Stimulated activated naive CD8-positive, alpha-beta T cell treated with anti-CD3 and anti-CD28 coated beads, Interleukin-15, Interleukin-2, amounts not matched to agents 100 U/mL and 50 U/mL, for 24 hours (primary cell): ENCODE measurements around the gene CYP2W1.
A peak's percentile ranks its signal among the peaks of the same experiment; 100 is the strongest.
"Not testable (repeated sequence)": the region's sequence is repeated elsewhere in the genome, so short reads cannot be mapped to it uniquely, and the experiment has no call there.

Experiments used
- ATAC-seq: fragments of 150-1000 bp; cut with Tn5 transposase; one replicate; pipeline ENCODE4 v1.10.0; 2021
- DNase-seq: peaks from one replicate; pipeline ENCODE4 v3.0.0; 2021

CYP2W1 gene

DNA sequence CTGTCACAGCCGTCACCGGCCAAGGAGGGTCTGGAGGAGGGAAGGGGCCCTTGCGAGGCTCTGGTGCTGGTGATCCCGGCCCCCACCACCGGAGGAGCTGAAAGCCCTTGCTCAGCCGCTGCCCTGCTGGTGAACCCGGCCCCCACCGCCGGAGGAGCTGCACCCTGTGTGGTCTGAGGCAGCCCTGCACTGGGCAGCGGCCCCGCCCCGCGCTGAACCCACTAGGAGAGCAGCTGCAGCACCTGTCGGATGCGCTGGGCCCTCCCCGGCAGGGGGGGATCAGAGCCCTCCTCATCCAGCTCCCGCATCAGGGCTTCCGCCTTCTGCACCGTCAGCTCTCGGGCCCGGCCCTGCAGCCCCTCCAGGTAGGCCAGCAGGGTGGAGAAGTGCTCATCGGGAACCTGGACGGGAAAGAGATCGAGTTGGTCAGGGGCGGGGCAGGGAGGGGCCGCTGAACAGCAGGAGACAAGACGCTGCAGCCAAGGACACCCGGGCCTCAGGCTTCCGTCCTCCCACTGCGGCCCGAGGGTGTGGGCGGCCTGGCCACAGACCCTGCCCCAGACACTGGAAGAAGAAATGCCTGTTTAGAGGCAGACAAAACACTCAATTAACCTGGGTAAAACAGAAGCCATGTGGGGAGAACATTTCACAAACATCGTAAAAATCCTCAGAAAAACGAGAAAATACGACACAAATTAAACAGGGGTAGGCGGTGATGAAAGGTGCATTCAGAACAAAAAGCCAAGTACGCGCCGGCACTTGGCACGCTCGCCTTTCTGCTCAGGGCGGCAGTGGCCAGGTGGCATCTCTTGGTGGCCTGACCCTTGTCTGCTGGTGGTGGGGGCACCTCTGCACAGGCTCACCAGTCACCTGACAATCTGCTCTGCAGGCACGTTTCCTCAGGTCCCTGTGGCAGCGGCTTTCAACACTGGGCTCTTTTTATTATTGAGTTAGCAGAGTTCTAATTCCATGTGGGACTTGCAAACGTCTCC is 14.7 kb downstream of the CYP2W1 start:
- ATAC-seq = no peak
- no peak for DNase-seq

- ATAC-seq (no peak), DNase-seq (no peak)
Measured at GRCh38 chr7:999149-999879, 16.3 kb downstream of the CYP2W1 start.

GRCh38 chr7:999941-1000935 is 17.3 kb downstream of the CYP2W1 start:
- DNase-seq (no peak), ATAC-seq (no peak)

- ATAC-seq = peak; percentile 14
- DNase-seq = not testable (repeated sequence)
Measured at GRCh38 chr7:1001069-1001770, 18.2 kb downstream of the CYP2W1 start.

DNA sequence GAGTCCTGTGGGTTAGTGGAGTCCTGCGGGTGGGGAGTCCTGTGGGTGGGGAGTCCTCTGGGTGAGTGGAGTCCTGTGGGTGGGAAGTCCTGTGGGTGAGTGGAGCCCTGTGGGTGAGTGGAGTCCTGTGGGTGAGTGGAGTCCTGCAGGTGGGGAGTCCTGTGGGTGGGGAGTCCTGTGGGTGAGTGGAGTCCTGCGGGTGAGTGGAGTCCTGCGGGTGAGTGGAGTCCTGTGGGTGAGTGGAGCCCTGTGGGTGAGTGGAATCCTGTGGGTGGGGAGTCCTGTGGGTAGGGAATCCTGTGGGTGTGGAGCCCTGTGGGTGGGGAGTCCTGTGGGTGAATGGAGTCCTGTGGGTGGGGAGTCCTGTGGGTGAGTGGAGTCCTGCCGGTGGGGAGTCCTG is 19.0 kb downstream of the CYP2W1 start:
- DNase-seq, ATAC-seq: not testable (repeated sequence)

GRCh38 chr7:1002445-1002844 is 19.5 kb downstream of the CYP2W1 start:
- not testable (repeated sequence) for ATAC-seq, DNase-seq

GRCh38 chr7:1004018-1004852 is 21.3 kb downstream of the CYP2W1 start:
- ATAC-seq (no peak), DNase-seq (no peak)

DNA sequence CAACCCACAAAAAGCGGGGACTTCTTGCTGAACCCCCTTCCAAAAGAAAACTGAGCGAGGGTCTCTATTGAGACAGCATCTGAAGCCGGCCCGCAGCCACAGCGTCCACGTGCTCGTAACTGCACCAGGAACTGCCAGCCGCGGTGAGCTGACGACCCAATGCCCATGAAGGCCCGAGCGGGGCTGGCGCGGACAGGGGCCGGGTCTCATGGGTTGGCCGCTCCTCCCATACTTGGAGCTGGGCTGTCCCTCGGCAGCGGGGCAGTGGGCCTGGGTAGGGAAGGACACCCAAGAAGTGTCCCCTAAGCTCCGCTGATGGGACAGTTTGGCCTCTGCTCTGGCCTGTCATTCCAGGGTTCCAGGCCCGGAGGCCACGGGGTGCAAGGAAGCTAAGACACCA is 22.3 kb downstream of the CYP2W1 start:
- no peak for DNase-seq

GRCh38 chr7:1007901-1008300 is 24.9 kb downstream of the CYP2W1 start:
- no peak for ATAC-seq
- DNase-seq = no peak

More for the DNA sequence above, 22.3 kb downstream of the CYP2W1 start:
- ATAC-seq = no peak

DNA sequence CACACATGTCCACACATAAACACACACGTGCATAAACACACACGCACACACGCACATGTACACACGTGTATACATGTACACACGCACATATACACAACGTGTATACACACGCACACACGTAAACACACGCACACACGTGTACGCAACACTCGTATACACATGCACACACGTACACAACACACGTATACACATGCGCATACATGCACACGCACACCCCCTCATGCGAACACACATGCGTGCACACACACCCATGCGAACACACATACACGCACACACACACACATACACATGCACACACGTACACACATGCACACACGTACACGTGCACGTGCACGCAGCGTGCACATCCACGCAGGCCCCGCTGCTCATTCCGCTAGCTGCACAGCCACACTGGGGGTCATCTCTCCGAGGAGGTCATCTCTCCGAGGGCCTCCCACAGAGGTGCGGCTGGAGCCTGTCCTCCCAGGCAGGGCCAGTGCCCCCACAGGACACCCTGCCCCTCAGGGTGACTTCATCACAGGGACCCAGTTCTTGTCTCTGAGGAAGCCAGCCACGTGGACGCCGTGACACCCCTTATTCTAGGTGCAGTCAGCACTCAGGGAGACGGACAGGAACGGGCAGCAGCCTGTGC is 25.9 kb downstream of the CYP2W1 start:
- ATAC-seq (no peak), DNase-seq (no peak)

- DNase-seq (no peak), ATAC-seq (no peak)
Measured at GRCh38 chr7:1009747-1010146, 26.8 kb downstream of the CYP2W1 start.

GRCh38 chr7:1010226-1010625 is 27.2 kb downstream of the CYP2W1 start:
- DNase-seq (no peak), ATAC-seq (no peak)

DNA sequence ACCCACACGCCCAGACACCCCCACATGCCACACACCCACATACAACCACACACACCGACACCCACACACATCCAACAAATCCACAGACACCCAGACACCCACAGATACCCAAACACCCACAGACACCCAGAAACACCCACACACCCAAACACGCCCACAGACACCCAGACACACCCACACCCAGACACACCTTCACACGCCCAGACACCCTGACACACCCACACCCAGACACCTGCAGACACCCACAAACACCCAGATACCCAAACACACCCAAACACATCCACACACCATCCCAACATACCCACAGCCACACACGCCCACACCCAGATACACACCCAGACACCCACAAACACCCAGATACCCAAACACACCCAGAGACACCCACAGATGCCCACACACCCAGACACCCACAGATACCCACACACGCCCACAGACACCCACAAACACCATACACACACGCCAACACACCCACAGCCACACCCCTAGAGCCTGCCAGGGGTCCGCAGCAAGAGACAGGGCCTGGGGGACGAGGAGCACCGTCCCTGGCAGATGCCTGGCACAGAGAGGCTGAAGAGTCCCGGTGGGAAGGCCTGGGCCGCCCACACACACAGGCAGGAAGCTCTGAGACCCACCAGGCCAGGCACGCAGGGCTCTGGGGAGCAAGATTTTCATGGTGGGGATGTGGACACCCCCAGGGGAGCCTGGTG is 28.5 kb downstream of the CYP2W1 start:
- ATAC-seq (no peak), DNase-seq (no peak)

- no peak for ATAC-seq
Measured at GRCh38 chr7:1012004-1012715, 29.2 kb downstream of the CYP2W1 start.

DNA sequence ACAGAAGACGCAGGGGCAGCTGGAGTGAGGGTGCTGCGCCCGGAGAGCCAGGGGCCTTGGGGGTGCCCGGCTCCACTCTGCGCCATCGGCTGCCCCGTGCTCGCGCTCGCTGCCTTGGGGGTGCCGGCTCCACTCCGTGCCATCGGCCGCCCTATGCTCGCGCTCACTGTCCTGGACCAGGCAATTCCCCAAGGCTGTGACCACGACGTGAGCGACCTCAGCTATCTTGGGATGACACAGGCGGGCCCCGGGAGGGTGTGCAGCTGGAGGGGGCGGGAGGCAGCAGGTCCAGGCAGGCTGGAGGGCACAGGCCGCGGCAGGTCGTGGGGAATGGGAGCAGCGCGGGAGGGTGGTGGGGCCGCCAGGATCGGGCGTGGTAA is 29.7 kb downstream of the CYP2W1 start:
- no peak for ATAC-seq
- no peak for DNase-seq

More at GRCh38 chr7:1012004-1012715, 29.2 kb downstream of the CYP2W1 start:
- no peak for DNase-seq

- DNase-seq = no peak
- no peak for ATAC-seq
Measured at GRCh38 chr7:1013581-1013980, 30.6 kb downstream of the CYP2W1 start.

GRCh38 chr7:1014681-1015080 is 31.7 kb downstream of the CYP2W1 start:
- no peak for ATAC-seq
- DNase-seq = no peak
